MM.1S (cell line): ENCODE measurements around the gene SMOC1.

Experiments
- DNase-seq: peaks from one replicate; pipeline ENCODE4 v3.0.0-alpha.2; 2015
- H2AFZ ChIP-seq: fragments of 300-600 bp; sonication (generic); 2 replicates; pipeline ENCODE4 v1.6.0; 2016; ENCODE audit warnings: antibody characterized with exemption, low read length
- H3F3A ChIP-seq: fragments of 300-600 bp; sonication (generic); 2 replicates; pipeline ENCODE4 v1.6.1; 2016; ENCODE audit warnings: mild to moderate bottlenecking, antibody characterized with exemption, low read length, moderate library complexity, mixed read lengths; ENCODE audit not compliant: insufficient read depth
- H3K27ac ChIP-seq: fragments of 300-600 bp; sonication (generic); 2 replicates; pipeline ENCODE4 v1.5.1; 2016; ENCODE audit warnings: mild to moderate bottlenecking, low read length
- H3K27me3 ChIP-seq: fragments of 300-600 bp; sonication (generic); replicated peaks from 2 replicates; pipeline ENCODE4 v1.6.0; 2016; ENCODE audit warnings: low read length; ENCODE audit not compliant: insufficient read depth
- H3K36me3 ChIP-seq: fragments of 300-600 bp; sonication (generic); replicated peaks from 2 replicates; pipeline ENCODE4 v1.6.1; 2016; ENCODE audit warnings: mild to moderate bottlenecking, low read length, mixed read lengths; ENCODE audit not compliant: insufficient read depth
- H3K4me1 ChIP-seq: fragments of 300-600 bp; sonication (generic); 2 replicates; pipeline ENCODE4 v1.6.1; 2016; ENCODE audit warnings: low read length, mixed read lengths
- H3K4me2 ChIP-seq: fragments of 300-600 bp; sonication (generic); 2 replicates; pipeline ENCODE4 v1.6.0; 2016; ENCODE audit warnings: low read depth, low read length
- H3K4me3 ChIP-seq: fragments of 300-600 bp; sonication (generic); 2 replicates; pipeline ENCODE4 v1.5.1; 2016; ENCODE audit warnings: low read length, mixed read lengths
- H3K79me2 ChIP-seq: fragments of 300-600 bp; sonication (generic); 2 replicates; pipeline ENCODE4 v1.6.1; 2016; ENCODE audit warnings: mixed run types, low read length, mixed read lengths
- H3K9ac ChIP-seq: fragments of 300-600 bp; sonication (generic); 2 replicates; pipeline ENCODE4 v1.6.1; 2016; ENCODE audit warnings: low read length, mixed read lengths
- H3K9me2 ChIP-seq: fragments of 300-600 bp; sonication (generic); replicated peaks from 2 replicates; pipeline ENCODE4 v1.6.1; 2016; ENCODE audit warnings: mild to moderate bottlenecking, low read length, mixed read lengths; ENCODE audit not compliant: insufficient read depth
- H3K9me3 ChIP-seq: fragments of 300-600 bp; sonication (generic); replicated peaks from 2 replicates; pipeline ENCODE4 v1.6.1; 2016; ENCODE audit warnings: mild to moderate bottlenecking, low read length, mixed read lengths; ENCODE audit not compliant: insufficient read depth
- H4K20me1 ChIP-seq: fragments of 300-600 bp; sonication (generic); 2 replicates; pipeline ENCODE4 v1.6.1; 2016; ENCODE audit warnings: mild to moderate bottlenecking, low read length, moderate library complexity, mixed read lengths; ENCODE audit not compliant: insufficient read depth
- EZH2 ChIP-seq: fragments of 300-600 bp; sonication (generic); optimal IDR thresholded peaks from 2 replicates; pipeline ENCODE3; 2017; ENCODE audit warnings: low read depth, mild to moderate bottlenecking, antibody characterized with exemption, low read length, mixed read lengths
- EZH2phosphoT487 ChIP-seq: fragments of 300-600 bp; sonication (generic); IDR thresholded peaks from 2 replicates; pipeline ENCODE4 v1.6.1; 2018; ENCODE audit warnings: antibody characterized with exemption, low read length
- TF ChIP-seq, protein P1 (sequence below): fragments of 300-600 bp; sonication (generic); IDR thresholded peaks from 2 replicates; pipeline ENCODE4 v1.5.1; 2016; ENCODE audit warnings: antibody characterized with exemption, low read length, mixed read lengths

Gene SMOC1

DNA sequence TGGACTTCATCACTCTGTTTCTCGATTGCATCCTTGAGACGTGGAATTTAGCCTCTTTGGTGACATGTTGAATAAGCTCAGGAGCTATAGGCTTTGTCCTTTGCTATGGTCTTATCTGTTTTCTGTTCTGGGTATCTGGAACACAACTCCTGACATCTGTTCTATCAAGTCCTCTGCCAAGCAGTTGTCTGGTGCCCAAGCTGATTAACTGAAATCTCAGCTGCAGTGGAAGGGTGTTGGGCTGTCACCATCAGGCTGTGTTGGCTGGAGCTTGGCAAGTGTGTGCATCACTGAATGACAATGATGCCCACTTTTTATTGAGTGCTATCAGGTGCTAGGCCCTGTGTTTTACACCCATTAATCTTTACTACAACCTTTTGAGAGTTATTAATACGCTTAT is 77.8 kb downstream of the SMOC1 start:
- DNase-seq: no peak
- no peaks in the 10 kb centered on the region for H3K36me3 ChIP-seq

DNA sequence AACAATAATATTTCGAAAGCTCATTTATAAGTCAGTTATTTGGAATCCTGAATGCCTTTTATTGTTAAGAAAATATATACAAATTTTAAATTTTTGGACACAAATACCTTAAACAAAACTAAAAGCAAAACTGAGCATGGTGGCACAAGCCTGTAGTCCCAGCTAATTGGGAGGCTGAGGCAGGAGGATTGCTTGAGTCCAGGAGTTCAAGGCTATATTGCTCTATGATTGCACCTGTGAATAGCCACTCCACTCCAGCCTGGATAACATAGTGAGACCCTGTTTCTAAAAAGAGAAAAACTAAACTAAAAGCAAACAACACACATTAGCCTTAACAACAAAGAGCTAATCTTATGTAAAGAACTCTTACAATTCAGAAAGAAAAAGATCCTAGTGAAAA is 78.8 kb downstream of the SMOC1 start:
- Histone ChIP-seq H3F3A (no peaks in the 10 kb centered on the region), H3K4me2 (no peak overlapping the region), H3K27me3 (no peaks in the 10 kb centered on the region), H3K9ac (no peak overlapping the region), H3K9me2 (no peaks in the 10 kb centered on the region), H3K4me3 (no peak overlapping the region), H4K20me1 (no peaks in the 10 kb centered on the region), H3K9me3 (no peaks in the 10 kb centered on the region), H3K36me3 (no peaks in the 10 kb centered on the region), H3K27ac (no peak overlapping the region), H3K79me2 (no peaks in the 10 kb centered on the region), H2AFZ (no peak overlapping the region), H3K4me1 (no peaks in the 10 kb centered on the region)
- TF ChIP-seq, protein P1, sequence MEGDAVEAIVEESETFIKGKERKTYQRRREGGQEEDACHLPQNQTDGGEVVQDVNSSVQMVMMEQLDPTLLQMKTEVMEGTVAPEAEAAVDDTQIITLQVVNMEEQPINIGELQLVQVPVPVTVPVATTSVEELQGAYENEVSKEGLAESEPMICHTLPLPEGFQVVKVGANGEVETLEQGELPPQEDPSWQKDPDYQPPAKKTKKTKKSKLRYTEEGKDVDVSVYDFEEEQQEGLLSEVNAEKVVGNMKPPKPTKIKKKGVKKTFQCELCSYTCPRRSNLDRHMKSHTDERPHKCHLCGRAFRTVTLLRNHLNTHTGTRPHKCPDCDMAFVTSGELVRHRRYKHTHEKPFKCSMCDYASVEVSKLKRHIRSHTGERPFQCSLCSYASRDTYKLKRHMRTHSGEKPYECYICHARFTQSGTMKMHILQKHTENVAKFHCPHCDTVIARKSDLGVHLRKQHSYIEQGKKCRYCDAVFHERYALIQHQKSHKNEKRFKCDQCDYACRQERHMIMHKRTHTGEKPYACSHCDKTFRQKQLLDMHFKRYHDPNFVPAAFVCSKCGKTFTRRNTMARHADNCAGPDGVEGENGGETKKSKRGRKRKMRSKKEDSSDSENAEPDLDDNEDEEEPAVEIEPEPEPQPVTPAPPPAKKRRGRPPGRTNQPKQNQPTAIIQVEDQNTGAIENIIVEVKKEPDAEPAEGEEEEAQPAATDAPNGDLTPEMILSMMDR: no peak
- no peak for TF ChIP-seq EZH2phosphoT487
- DNase-seq: no peak

More for the DNA sequence above, 77.8 kb downstream of the SMOC1 start:
- H3F3A ChIP-seq: no peaks in the 10 kb centered on the region
- no peak overlapping the region for H3K4me2 ChIP-seq
- H3K79me2 ChIP-seq: no peaks in the 10 kb centered on the region
- no peak overlapping the region for H3K9ac ChIP-seq
- H3K4me3 ChIP-seq: no peak overlapping the region
- H2AFZ ChIP-seq: no peak overlapping the region
- no peaks in the 10 kb centered on the region for H3K27me3 ChIP-seq
- H3K4me1 ChIP-seq: no peaks in the 10 kb centered on the region
- TF ChIP-seq EZH2phosphoT487 (no peak), EZH2 (no peak)
- TF ChIP-seq, protein P1: no peak
- no peaks in the 10 kb centered on the region for H4K20me1 ChIP-seq
- no peak overlapping the region for H3K27ac ChIP-seq
- H3K9me2 ChIP-seq: no peaks in the 10 kb centered on the region
- H3K9me3 ChIP-seq: no peaks in the 10 kb centered on the region

DNA sequence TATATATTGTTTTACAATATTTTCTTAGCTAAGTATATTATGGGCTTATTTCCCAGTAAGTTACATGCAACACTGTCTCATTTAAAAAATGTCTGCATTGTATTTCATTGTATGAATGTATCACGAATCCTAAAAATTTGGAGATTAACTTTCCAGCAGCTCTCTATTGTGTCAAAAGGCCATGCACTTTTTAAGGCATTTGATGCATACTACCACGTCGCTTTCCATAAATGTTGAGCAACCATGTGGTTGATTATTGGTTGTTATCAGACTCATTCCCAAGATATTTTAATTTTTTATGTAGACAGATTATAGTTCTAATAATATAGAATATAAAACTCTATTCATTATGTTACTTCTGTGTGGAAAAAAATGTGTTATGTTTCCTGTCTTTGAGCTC is 79.9 kb downstream of the SMOC1 start:
- no peaks in the 10 kb centered on the region for H3K79me2 ChIP-seq
- no peaks in the 10 kb centered on the region for H3K4me1 ChIP-seq
- no peak overlapping the region for H3K9ac ChIP-seq
- no peaks in the 10 kb centered on the region for H3K36me3 ChIP-seq
- TF ChIP-seq EZH2phosphoT487 (no peak), EZH2 (no peak)
- TF ChIP-seq, protein P1: no peak
- no peaks in the 10 kb centered on the region for H3K9me2 ChIP-seq
- no peak overlapping the region for H3K27ac ChIP-seq
- DNase-seq: no peak
- no peaks in the 10 kb centered on the region for H3F3A ChIP-seq
- H2AFZ ChIP-seq: no peak overlapping the region
- H3K4me2 ChIP-seq: no peak overlapping the region
- no peaks in the 10 kb centered on the region for H3K27me3 ChIP-seq
- no peaks in the 10 kb centered on the region for H3K9me3 ChIP-seq
- H3K4me3 ChIP-seq: no peak overlapping the region
- no peaks in the 10 kb centered on the region for H4K20me1 ChIP-seq

DNA sequence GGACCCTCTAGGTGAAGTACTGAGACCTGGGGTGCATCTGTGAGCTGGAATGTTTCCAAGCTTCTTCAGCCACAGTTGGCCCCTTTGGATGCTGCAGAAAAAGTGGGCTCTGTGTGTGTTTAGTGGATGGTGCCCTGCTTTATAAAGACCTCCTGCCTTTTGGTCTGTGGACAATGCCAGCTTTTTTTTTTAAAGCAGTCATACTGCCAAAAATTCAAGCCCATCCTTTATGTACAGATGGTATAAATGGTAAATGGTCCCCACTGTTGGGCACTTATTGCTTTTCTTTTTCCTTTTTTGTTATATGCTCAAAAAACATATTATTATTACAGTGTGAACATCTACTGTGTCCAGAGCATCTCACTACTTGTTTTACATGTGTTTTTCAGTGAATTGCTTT is 81.1 kb downstream of the SMOC1 start:
- no peaks in the 10 kb centered on the region for H3K9me3 ChIP-seq
- no peaks in the 10 kb centered on the region for H3K36me3 ChIP-seq
- no peaks in the 10 kb centered on the region for H4K20me1 ChIP-seq
- H3K9ac ChIP-seq: no peak overlapping the region
- no peak overlapping the region for H3K27ac ChIP-seq
- TF ChIP-seq, protein P1: no peak
- TF ChIP-seq EZH2 (no peak), EZH2phosphoT487 (no peak)
- H3F3A ChIP-seq: no peaks in the 10 kb centered on the region
- no peak overlapping the region for H3K4me2 ChIP-seq
- no peaks in the 10 kb centered on the region for H3K4me1 ChIP-seq
- no peaks in the 10 kb centered on the region for H3K27me3 ChIP-seq
- H3K79me2 ChIP-seq: no peaks in the 10 kb centered on the region
- H3K9me2 ChIP-seq: no peaks in the 10 kb centered on the region
- H2AFZ ChIP-seq: no peak overlapping the region
- no peak for DNase-seq
- H3K4me3 ChIP-seq: no peak overlapping the region
